Esophagus muscularis mucosa (tissue), 4 donors: ENCODE measurements around the gene PDZRN3.

Source experiments
- CTCF ChIP-seq, 3 experiments: fragments of 200-600 bp in 2 of 3; fragments of 450-650 bp in 1 of 3; sonication (generic) in 2 of 3; IDR thresholded peaks; one replicate each; pipeline ENCODE4 v1.5.1; 2017 to 2019; ENCODE audit warnings: antibody characterized with exemption in 3 of 3, mild to moderate bottlenecking in 2 of 3, moderate library complexity in 1 of 3
- EP300 ChIP-seq: sonication (generic); formaldehyde crosslinking; IDR thresholded peaks from one replicate; pipeline ENCODE4 v1.6.1; 2017; ENCODE audit warnings: antibody characterized with exemption
- POLR2A ChIP-seq: fragments of 450-650 bp; IDR thresholded peaks from one replicate; pipeline ENCODE4 v1.6.1; 2017; ENCODE audit warnings: antibody characterized with exemption, moderate library complexity, mild to moderate bottlenecking, low read depth

GRCh38 chr3:73411993-73412392 lies 212.7 kb downstream of the PDZRN3 start:
- TF ChIP-seq POLR2A (no peak), CTCF (IDR thresholded peaks at IDR 0.05) (no peak), EP300 (no peak)
